ENCODE data around the gene PPHLN1.

DNA sequence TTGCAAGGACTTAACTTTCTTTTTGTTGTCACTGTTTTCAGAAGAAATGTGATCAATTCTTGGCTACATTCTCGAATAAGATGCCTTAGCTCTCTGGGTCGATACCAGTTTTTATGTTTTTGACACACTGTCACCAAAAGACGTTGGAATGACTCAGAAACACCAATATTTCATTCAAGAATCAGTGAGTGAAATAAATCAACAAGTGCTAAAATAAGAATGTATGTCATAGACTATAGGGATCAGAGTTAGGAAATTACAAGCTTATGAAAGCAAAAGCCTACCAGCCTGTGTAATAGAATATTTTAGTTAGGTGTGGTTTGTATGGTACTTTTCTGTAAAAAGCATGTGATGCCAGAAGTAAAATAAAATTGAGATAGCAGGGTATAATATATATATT is 17.8 kb downstream of the PPHLN1 start:
- TF ChIP-seq, protein P1, sequence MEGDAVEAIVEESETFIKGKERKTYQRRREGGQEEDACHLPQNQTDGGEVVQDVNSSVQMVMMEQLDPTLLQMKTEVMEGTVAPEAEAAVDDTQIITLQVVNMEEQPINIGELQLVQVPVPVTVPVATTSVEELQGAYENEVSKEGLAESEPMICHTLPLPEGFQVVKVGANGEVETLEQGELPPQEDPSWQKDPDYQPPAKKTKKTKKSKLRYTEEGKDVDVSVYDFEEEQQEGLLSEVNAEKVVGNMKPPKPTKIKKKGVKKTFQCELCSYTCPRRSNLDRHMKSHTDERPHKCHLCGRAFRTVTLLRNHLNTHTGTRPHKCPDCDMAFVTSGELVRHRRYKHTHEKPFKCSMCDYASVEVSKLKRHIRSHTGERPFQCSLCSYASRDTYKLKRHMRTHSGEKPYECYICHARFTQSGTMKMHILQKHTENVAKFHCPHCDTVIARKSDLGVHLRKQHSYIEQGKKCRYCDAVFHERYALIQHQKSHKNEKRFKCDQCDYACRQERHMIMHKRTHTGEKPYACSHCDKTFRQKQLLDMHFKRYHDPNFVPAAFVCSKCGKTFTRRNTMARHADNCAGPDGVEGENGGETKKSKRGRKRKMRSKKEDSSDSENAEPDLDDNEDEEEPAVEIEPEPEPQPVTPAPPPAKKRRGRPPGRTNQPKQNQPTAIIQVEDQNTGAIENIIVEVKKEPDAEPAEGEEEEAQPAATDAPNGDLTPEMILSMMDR (conservative IDR thresholded peaks at IDR 0.05 in 1 of 2, IDR thresholded peaks at IDR 0.05 in 1 of 2; ENCODE audit: low read depth in 1 of 2, low read length in 2 of 2), result no peak
- TF ChIP-seq EZH2 (IDR thresholded peaks at IDR 0.05; ENCODE audit: low read length, missing control alignments), result no peak

Data from fibroblast of lung (primary cell).